ENCODE results near the gene PKD2L1. TPM values are rescaled to one million over a fixed set of nuclear protein-coding genes. Genes with fewer than 3 reads are reported as not detected.
A peak's percentile ranks its signal among the peaks of the same experiment; 100 is the strongest.

The PKD2L1 gene
- total RNA-seq, 1 experiment from 2014 or later: not detected

GRCh38 chr10:100359529-100360150, 29.6 kb upstream of the PKD2L1 start:
- no peaks in the 10 kb centered on the region for H3K27me3 ChIP-seq
- H3K4me3 ChIP-seq: no peak overlapping the region
- H3K36me3 ChIP-seq: peaks cover 11% of the 10 kb centered on the region; the same call in 1 of the 2 replicates
- H3K9me3 ChIP-seq: no peaks in the 10 kb centered on the region
- no peak for DNase-seq

GRCh38 chr10:100359030-100359432, 29.0 kb upstream of the PKD2L1 start:
- Histone ChIP-seq H3K27me3 (no peaks in the 10 kb centered on the region), H3K36me3 (peaks cover 11% of the 10 kb centered on the region; the same call in 1 of the 2 replicates), H3K4me3 (no peak overlapping the region), H3K9me3 (no peaks in the 10 kb centered on the region)
- DNase-seq: no peak

GRCh38 chr10:100357059-100357858, 27.2 kb upstream of the PKD2L1 start:
- no peaks in the 10 kb centered on the region for H3K27me3 ChIP-seq
- H3K9me3 ChIP-seq: no peaks in the 10 kb centered on the region
- no peak overlapping the region for H3K4me3 ChIP-seq
- peaks cover 14% of the 10 kb centered on the region for H3K36me3 ChIP-seq
- no peak for DNase-seq

DNA sequence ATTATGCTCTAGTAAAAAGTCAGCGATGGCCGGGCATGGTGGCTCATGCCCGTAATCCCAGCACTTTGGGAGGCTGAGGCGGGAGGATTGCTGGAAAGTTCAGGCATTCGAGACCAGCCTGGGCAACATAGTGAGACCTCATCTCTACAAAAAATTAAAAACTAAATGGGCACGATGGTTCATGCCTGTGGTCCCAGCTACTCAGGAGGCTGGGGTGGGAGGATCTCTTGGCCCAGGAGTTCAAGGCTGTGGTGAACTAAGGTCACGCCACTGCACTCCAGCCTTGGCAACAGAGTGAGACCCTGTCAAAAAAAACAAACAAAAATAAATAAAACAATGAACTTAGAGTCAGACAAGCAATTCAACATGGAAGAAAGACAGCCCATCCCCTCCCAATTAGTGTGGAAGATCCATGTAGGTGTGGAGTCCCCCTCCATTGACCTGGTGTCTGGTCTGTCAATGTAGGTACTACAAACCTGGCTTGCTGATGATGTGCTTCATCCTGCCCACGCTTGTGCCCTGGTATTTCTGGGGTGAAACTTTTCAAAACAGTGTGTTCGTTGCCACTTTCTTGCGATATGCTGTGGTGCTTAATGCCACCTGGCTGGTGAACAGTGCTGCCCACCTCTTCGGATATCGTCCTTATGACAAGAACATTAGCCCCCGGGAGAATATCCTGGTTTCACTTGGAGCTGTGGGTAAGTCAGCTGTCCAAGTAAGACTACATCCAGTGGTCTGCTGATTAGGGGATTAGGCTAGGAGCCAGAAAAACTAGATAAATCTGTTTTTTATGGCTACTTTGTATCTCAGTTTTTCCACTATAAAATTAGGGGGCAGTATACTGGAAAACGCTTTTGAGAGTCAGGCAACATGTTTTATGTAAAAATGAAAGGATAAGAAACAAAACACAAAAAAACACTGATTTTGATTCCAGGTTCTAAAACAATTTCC, 26.3 kb upstream of the PKD2L1 start:
- DNase-seq: no peak
- Histone ChIP-seq H3K4me3 (no peak overlapping the region), H3K36me3 (peaks cover 14% of the 10 kb centered on the region)

DNA sequence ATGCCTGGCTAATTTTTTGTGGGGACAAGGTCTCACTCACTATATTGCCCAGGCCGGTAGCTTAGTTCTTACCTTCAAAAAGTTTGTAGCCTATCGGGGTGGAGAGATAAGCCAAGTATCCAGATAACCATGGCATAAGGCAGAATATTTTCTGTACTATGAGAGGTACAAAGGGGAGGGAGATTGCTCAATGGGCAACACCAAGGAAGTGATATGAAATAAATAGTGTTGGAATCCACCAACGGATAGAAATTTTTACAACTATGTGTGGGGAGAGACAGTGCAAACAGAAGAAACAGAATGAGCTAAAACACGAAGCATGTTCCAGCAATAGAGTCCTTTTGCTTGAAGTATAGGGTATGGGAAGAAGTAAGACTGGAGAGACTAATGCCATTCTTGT, 25.1 kb upstream of the PKD2L1 start:
- Histone ChIP-seq H3K4me3 (no peak overlapping the region), H3K9me3 (no peaks in the 10 kb centered on the region), H3K36me3 (peaks cover 11% of the 10 kb centered on the region), H3K27me3 (no peaks in the 10 kb centered on the region)
- DNase-seq: no peak

More for the DNA sequence above, 26.3 kb upstream of the PKD2L1 start:
- Histone ChIP-seq H3K9me3 (no peaks in the 10 kb centered on the region), H3K27me3 (no peaks in the 10 kb centered on the region)

- Histone ChIP-seq H3K9me3 (no peaks in the 10 kb centered on the region), H3K27me3 (no peaks in the 10 kb centered on the region), H3K4me3 (no peak overlapping the region), H3K36me3 (peaks cover 15% of the 10 kb centered on the region)
- no peak for DNase-seq
These were observed 23.9 kb upstream of the PKD2L1 start for GRCh38 chr10:100353770-100354485.

GRCh38 chr10:100350914-100351485, 21.0 kb upstream of the PKD2L1 start:
- Histone ChIP-seq H3K27me3 (no peaks in the 10 kb centered on the region), H3K4me3 (no peak overlapping the region), H3K9me3 (no peaks in the 10 kb centered on the region), H3K36me3 (peaks cover 12% of the 10 kb centered on the region)
- DNase-seq: no peak

- DNase-seq: no peak
- H3K4me3 ChIP-seq: no peak overlapping the region
- H3K27me3 ChIP-seq: no peaks in the 10 kb centered on the region
- H3K36me3 ChIP-seq: peaks cover 8% of the 10 kb centered on the region
- no peaks in the 10 kb centered on the region for H3K9me3 ChIP-seq
These were observed 19.6 kb upstream of the PKD2L1 start for GRCh38 chr10:100349672-100350071.

DNA sequence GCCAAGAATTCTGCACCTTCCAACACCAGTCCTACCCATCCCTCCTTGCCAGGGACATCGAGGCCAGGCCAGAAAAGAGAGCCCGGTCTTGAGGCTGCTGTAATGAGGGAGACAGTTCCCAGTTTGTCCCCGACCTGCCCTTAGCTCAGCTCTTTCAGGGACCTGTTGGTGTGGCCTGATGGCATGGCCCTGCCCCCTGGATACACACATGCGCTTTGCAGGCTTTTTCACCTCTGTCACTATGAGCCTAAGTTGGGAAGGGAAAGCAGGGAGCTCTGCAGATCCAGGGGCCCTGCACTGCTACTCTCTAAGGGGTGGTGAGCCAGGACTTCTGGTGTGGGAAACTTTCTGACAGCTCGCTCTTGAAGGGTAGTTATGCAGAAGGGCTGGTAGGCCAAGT, 19.1 kb upstream of the PKD2L1 start:
- peaks cover 8% of the 10 kb centered on the region for H3K36me3 ChIP-seq
- DNase-seq: no peak
- H3K4me3 ChIP-seq: no peak overlapping the region
- no peaks in the 10 kb centered on the region for H3K9me3 ChIP-seq
- H3K27me3 ChIP-seq: no peaks in the 10 kb centered on the region

GRCh38 chr10:100348389-100348927, 18.4 kb upstream of the PKD2L1 start:
- Histone ChIP-seq H3K4me3 (no peak overlapping the region; the same call in 1 of the 2 replicates), H3K9me3 (no peaks in the 10 kb centered on the region)
- DNase-seq: no peak

GRCh38 chr10:100347568-100348195, 17.7 kb upstream of the PKD2L1 start:
- peak overlapping the region; percentile 65 for H3K4me3 ChIP-seq
- H3K9me3 ChIP-seq: no peaks in the 10 kb centered on the region
- peaks cover 4% of the 10 kb centered on the region for H3K36me3 ChIP-seq
- no peak for DNase-seq
- no peaks in the 10 kb centered on the region for H3K27me3 ChIP-seq

More at GRCh38 chr10:100348389-100348927, 18.4 kb upstream of the PKD2L1 start:
- H3K27me3 ChIP-seq: no peaks in the 10 kb centered on the region
- H3K36me3 ChIP-seq: peaks cover 8% of the 10 kb centered on the region

DNA sequence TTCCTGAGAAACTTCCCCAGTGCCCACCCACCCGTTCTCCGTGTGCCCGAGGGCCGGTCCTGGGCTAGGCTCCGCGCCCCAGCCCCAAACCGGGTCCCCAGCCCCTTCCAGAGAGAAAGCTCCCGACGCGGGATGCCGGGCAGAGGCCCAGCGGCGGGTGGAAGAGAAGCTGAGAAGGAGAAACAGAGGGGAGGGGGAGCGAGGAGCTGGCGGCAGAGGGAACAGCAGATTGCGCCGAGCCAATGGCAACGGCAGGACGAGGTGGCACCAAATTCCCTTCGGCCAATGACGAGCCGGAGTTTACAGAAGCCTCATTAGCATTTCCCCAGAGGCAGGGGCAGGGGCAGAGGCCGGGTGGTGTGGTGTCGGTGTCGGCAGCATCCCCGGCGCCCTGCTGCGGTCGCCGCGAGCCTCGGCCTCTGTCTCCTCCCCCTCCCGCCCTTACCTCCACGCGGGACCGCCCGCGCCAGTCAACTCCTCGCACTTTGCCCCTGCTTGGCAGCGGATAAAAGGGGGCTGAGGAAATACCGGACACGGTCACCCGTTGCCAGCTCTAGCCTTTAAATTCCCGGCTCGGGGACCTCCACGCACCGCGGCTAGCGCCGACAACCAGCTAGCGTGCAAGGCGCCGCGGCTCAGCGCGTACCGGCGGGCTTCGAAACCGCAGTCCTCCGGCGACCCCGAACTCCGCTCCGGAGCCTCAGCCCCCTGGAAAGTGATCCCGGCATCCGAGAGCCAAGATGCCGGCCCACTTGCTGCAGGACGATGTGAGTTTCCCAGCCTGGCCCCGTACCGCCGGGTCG, 16.9 kb upstream of the PKD2L1 start, which contains the start of gene SCD:
TSS of gene SCD (plus strand) at position 469 of the 803 bp plus-strand sequence. CDS start at position 741, 272 bp downstream.
- Histone ChIP-seq H3K36me3 (peaks cover 4% of the 10 kb centered on the region), H3K27me3 (no peaks in the 10 kb centered on the region), H3K4me3 (peak within 1 kb of the TSS; percentile 65), H3K9me3 (no peaks in the 10 kb centered on the region)
- DNase-seq: peak; percentile 86

GRCh38 chr10:100346351-100346764, 16.3 kb upstream of the PKD2L1 start:
- Histone ChIP-seq H3K4me3 (peak overlapping the region; percentile 65), H3K36me3 (peaks cover 4% of the 10 kb centered on the region), H3K27me3 (no peaks in the 10 kb centered on the region), H3K9me3 (no peaks in the 10 kb centered on the region)
- peak; percentile 75 for DNase-seq

DNA sequence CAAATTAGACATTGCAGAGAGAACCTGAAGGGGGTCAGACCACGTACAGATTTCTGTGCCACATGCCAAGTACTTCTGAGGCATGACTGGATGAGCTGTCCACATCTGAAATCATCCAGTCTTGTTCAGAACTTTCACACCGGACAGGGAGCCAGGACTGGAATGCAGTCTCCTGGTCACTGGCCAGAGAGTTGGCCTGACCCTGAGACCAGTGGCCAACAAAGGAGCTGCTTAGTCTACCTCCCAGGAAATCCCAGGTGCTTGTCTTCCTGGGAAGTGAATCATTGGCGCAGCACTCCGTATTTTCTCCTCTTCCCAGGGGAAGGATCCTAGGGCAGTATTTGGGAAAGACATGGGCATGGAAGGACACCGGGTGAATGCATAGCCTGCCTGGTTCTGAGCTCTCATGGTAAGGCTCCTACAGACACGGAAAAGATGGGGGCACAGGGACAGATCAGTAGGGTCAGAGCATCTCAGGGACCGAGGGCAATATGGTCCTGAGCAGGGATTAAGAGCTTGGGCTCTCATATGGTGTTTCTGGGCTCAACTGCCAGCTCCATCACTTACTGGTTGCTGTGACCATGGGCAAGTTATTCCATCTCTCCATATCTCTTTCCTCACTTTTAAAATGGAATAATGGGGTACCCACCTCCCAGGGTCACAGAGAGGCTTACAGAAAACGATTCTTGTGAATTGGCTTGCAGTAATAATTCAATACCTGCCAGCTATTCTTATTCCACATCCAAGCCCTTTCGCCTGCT, 15.7 kb upstream of the PKD2L1 start:
- Histone ChIP-seq H3K27me3 (no peaks in the 10 kb centered on the region), H3K36me3 (peaks cover 4% of the 10 kb centered on the region), H3K4me3 (peak overlapping the region; percentile 65), H3K9me3 (no peaks in the 10 kb centered on the region)
- DNase-seq: peak; percentile 82
